Astrocyte of the spinal cord (primary cell): ENCODE data around the gene FN1.

Experiments used
- DNase-seq: peaks from one replicate; pipeline ENCODE4 v3.0.0; 2011; ENCODE audit warnings: low read depth, low spot score
- H3K4me3 ChIP-seq: 2 replicates; pipeline ENCODE4 v1.5.1; 2011; ENCODE audit warnings: low read depth, mild to moderate bottlenecking, low read length, moderate library complexity
- CTCF ChIP-seq: IDR thresholded peaks from 2 replicates; pipeline ENCODE4 v1.5.1; 2012; ENCODE audit warnings: low read depth, mild to moderate bottlenecking, low read length, inconsistent platforms
- in situ Hi-C: cut with HindIII; loops from 2 replicates; pipeline ENCODE4 v1.10.0; 2017; ENCODE audit warnings: low sequenced_read_pairs

The FN1 gene

GRCh38 chr2:215454519-215455246 is 18.8 kb upstream of the FN1 start:
- TF ChIP-seq CTCF, result peak; percentile 72
- H3K4me3 ChIP-seq, result no peak overlapping the region
- in situ Hi-C loops, result no loop called here

GRCh38 chr2:215452725-215453124 is 16.9 kb upstream of the FN1 start:
- no peak for TF ChIP-seq CTCF
- no peak for DNase-seq
- H3K4me3 ChIP-seq, result no peak overlapping the region
- in situ Hi-C loops, result no loop called here

More at GRCh38 chr2:215454519-215455246, 18.8 kb upstream of the FN1 start:
- DNase-seq, result peak; percentile 66

- TF ChIP-seq CTCF, result no peak
- in situ Hi-C loops, result no loop called here
- no peak overlapping the region for H3K4me3 ChIP-seq
- peak; percentile 64 for DNase-seq
Observed at GRCh38 chr2:215451012-215451756, 15.3 kb upstream of the FN1 start.

GRCh38 chr2:215450188-215451011 is 14.5 kb upstream of the FN1 start:
- in situ Hi-C loops, result no loop called here
- no peak overlapping the region for H3K4me3 ChIP-seq
- DNase-seq, result no peak
- TF ChIP-seq CTCF, result no peak

GRCh38 chr2:215447673-215448081 is 11.8 kb upstream of the FN1 start:
- no peak overlapping the region for H3K4me3 ChIP-seq
- no peak for DNase-seq
- in situ Hi-C loops, result no loop called here
- no peak for TF ChIP-seq CTCF

- in situ Hi-C loops, result no loop called here
Observed at GRCh38 chr2:215447056-215447455, 11.2 kb upstream of the FN1 start.

More at GRCh38 chr2:215447056-215447455, 11.2 kb upstream of the FN1 start:
- H3K4me3 ChIP-seq, result no peak overlapping the region
- TF ChIP-seq CTCF, result no peak
- DNase-seq, result no peak
